ENCODE data around the gene PATJ. TPM values are rescaled to one million over a fixed set of nuclear protein-coding genes. Genes with fewer than 3 reads are reported as not detected.
A peak's percentile ranks its signal among the peaks of the same experiment; 100 is the strongest.

Gene PATJ
- total and polyA plus RNA-seq, 2 of the 13 experiments (the other 11 are each of a cell fraction or from before 2014, with no cell fraction given), result 6.2 to 16.8 TPM

- peak; percentile 58; the same call in 2 of the 3 replicates for ATAC-seq
- H3K27me3 ChIP-seq (ENCODE audit: control insufficient read depth in 1 of 2, insufficient read depth in 2 of 2, low read length in 2 of 2), result no peaks in the 10 kb centered on the region
- no peak overlapping the region for H3K4me3 ChIP-seq (replicated peaks in 1 of 3; ENCODE audit: insufficient read depth in 1 of 3, low read depth in 2 of 3, low read length in 3 of 3)
- BruUV-seq (replicated peaks), result no TSS peak
- ChIA-PET POLR2A (no interaction called here), CTCF (ENCODE audit: low intra/inter-chr PET ratio, low total read pairs) (no interaction called here)
- H3K36me3 ChIP-seq (replicated peaks in 1 of 2; ENCODE audit: control insufficient read depth in 1 of 2, insufficient read depth in 2 of 2, low read length in 2 of 2), result peaks cover 3 to 24% of the 10 kb centered on the region in 2 experiments; a peak in 4 of 5 replicates
- peaks cover 2% of the 10 kb centered on the region for H3K79me2 ChIP-seq (ENCODE audit: insufficient read depth, low read length)
- peaks cover 5% of the 10 kb centered on the region for H3K4me1 ChIP-seq (ENCODE audit: insufficient read depth, low read length)
- no peaks in the 10 kb centered on the region for H4K20me1 ChIP-seq (ENCODE audit: insufficient read depth, low read length)
- in situ Hi-C loops (cut with HindIII; ENCODE audit: extremely low pct_ligation_motif_present, low pct_unique_long_range_greater_than_20kb) (no loop called here), intact Hi-C loops (cut with micrococcal nuclease; ENCODE audit: unreplicated experiment) (no loop called here)
- no peak overlapping the region for H3K9ac ChIP-seq (ENCODE audit: insufficient read depth, low read depth, low read length)
- FAIRE-seq, result no peak
- H2AFZ ChIP-seq (ENCODE audit: low read length), result no peak overlapping the region
- no peak overlapping the region for H3K4me2 ChIP-seq (ENCODE audit: low read depth, low read length)
- H3K27ac ChIP-seq (ENCODE audit: extremely low read length, insufficient read depth, low read length), result no peak overlapping the region
- no peaks in the 10 kb centered on the region for H3K9me3 ChIP-seq (ENCODE audit: low read length)
- no peak for DNase-seq (ENCODE audit: low spot score)
- no peak for TF ChIP-seq ZNF329 (CRISPR knock-in tag; IDR thresholded peaks at IDR 0.05; ENCODE audit: low read depth)
- TF ChIP-seq ARID5B (CRISPR knock-in tag; IDR thresholded peaks at IDR 0.05), result no peak
- TF ChIP-seq PAX8 (CRISPR knock-in tag; IDR thresholded peaks at IDR 0.05; ENCODE audit: borderline replicate concordance), result no peak
- TF ChIP-seq ZNF646 (CRISPR knock-in tag; IDR thresholded peaks at IDR 0.05), result no peak
- no peak for TF ChIP-seq ZBTB46 (CRISPR knock-in tag; IDR thresholded peaks at IDR 0.05; ENCODE audit: borderline replicate concordance)
- no peak for TF ChIP-seq ZSCAN22 (CRISPR knock-in tag; IDR thresholded peaks at IDR 0.05)
- TF ChIP-seq ZNF615 (CRISPR knock-in tag; IDR thresholded peaks at IDR 0.05; ENCODE audit: borderline replicate concordance), result no peak
- TF ChIP-seq CREB3 (CRISPR knock-in tag; IDR thresholded peaks at IDR 0.05), result no peak
- TF ChIP-seq NCOR1 (IDR thresholded peaks at IDR 0.05; ENCODE audit: borderline replicate concordance, low read length), result no peak
- no peak for TF ChIP-seq HNRNPL (IDR thresholded peaks at IDR 0.05; ENCODE audit: low read depth, low read length)
- TF ChIP-seq NCOA1 (CRISPR knock-in tag; IDR thresholded peaks at IDR 0.05), result no peak
- TF ChIP-seq ZNF670 (CRISPR knock-in tag; IDR thresholded peaks at IDR 0.05; ENCODE audit: borderline replicate concordance), result no peak
Observed at GRCh38 chr1:61711969-61712368, 30.3 kb upstream of the PATJ start.
